Cardiac septum (tissue), 1 donor: Measurements from ENCODE around the gene LRRC72. TPM values are rescaled to one million over a fixed set of nuclear protein-coding genes. Genes with fewer than 3 reads are reported as not detected.
"Not testable (repeated sequence)": the region's sequence is repeated elsewhere in the genome, so short reads cannot be mapped to it uniquely, and the experiment has no call there.

Experiments used
- DNase-seq: peaks from one replicate; pipeline ENCODE4 v3.0.0-alpha.2; 2020; ENCODE audit warnings: low spot score
- intact Hi-C: fragments of 100-400 bp; cut with DNase I; formaldehyde crosslinking; loops from one replicate; pipeline ENCODE4 v1.14.0; 2022
- total RNA-seq: library from RNA; stranded (reverse); fragmentation: NEBNext Ultra II Directional; extraction: Animal tissue kit (Norgen Biotek cat#: 25700); gene quantifications from one replicate; pipeline ENCODE4 v1.2.1, GENCODE V29; 2021
- donor health status: DM: no; HTN: no; CAD: no.

Gene LRRC72
- total RNA-seq, 1 donor from 2014 or later: not detected

GRCh38 chr7:16519985-16520384 is 6.6 kb upstream of the LRRC72 start:
- intact Hi-C loops, DNase-seq: not testable (repeated sequence)

GRCh38 chr7:16524332-16524731 is 2.3 kb upstream of the LRRC72 start:
- intact Hi-C loops: no loop called here
- no peak for DNase-seq

GRCh38 chr7:16528520-16528919 is 1.9 kb downstream of the LRRC72 start:
- intact Hi-C loops: no loop called here
- DNase-seq: no peak

GRCh38 chr7:16529697-16530096 is 3.1 kb downstream of the LRRC72 start:
- intact Hi-C loops: no loop called here
- no peak for DNase-seq

- intact Hi-C loops: no loop called here
- no peak for DNase-seq
Measured at GRCh38 chr7:16531707-16532106, 5.1 kb downstream of the LRRC72 start.

GRCh38 chr7:16532272-16532671 is 5.6 kb downstream of the LRRC72 start:
- intact Hi-C loops: no loop called here
- no peak for DNase-seq

- no peak for DNase-seq
- intact Hi-C loops: no loop called here
Measured at GRCh38 chr7:16535500-16535899, 8.9 kb downstream of the LRRC72 start.

GRCh38 chr7:16540559-16540958 is 13.9 kb downstream of the LRRC72 start:
- intact Hi-C loops, DNase-seq: not testable (repeated sequence)

GRCh38 chr7:16542401-16542800 is 15.8 kb downstream of the LRRC72 start:
- no peak for DNase-seq
- intact Hi-C loops: no loop called here

GRCh38 chr7:16543456-16543855 is 16.8 kb downstream of the LRRC72 start:
- DNase-seq: no peak
- intact Hi-C loops: no loop called here

GRCh38 chr7:16546921-16547505 is 20.4 kb downstream of the LRRC72 start:
- intact Hi-C loops: no loop called here
- DNase-seq: no peak

- DNase-seq: no peak
- intact Hi-C loops: no loop called here
Measured at GRCh38 chr7:16548428-16548827, 21.8 kb downstream of the LRRC72 start.

- intact Hi-C loops: no loop called here
- DNase-seq: no peak
Measured at GRCh38 chr7:16550671-16551070, 24.0 kb downstream of the LRRC72 start.

- no peak for DNase-seq
- intact Hi-C loops: no loop called here
Measured at GRCh38 chr7:16554518-16555236, 28.1 kb downstream of the LRRC72 start.

- intact Hi-C loops: no loop called here
- no peak for DNase-seq
Measured at GRCh38 chr7:16556359-16556758, 29.7 kb downstream of the LRRC72 start.

GRCh38 chr7:16558761-16559302 is 32.2 kb downstream of the LRRC72 start:
- no peak for DNase-seq
- intact Hi-C loops: no loop called here

- no peak for DNase-seq
- intact Hi-C loops: loop anchor here (5.0 kb wide), 3 partner anchors 127 to 442 kb away; no protein-coding TSS in a partner anchor
Measured at GRCh38 chr7:16559497-16560179, 33.0 kb downstream of the LRRC72 start.

- no peak for DNase-seq
- intact Hi-C loops: loop anchor here (5.0 kb wide), 3 partner anchors 130 to 445 kb away; no protein-coding TSS in a partner anchor
Measured at GRCh38 chr7:16561943-16562342, 35.3 kb downstream of the LRRC72 start.

- DNase-seq: no peak
- intact Hi-C loops: loop anchor here (5.0 kb wide), 3 partner anchors 130 to 445 kb away; no protein-coding TSS in a partner anchor
Measured at GRCh38 chr7:16562456-16563220, 36.0 kb downstream of the LRRC72 start.
